NCI-H146 treated with DMSO at 0.1 percent for 48 hours (cell line): Measurements from ENCODE around the gene EMX2.

Experiments
- DNase-seq: peaks from one replicate; lab custom pipeline; 2025; ENCODE audit not compliant: unreplicated experiment; lab: John Stamatoyannopoulos, UW

The EMX2 gene

DNA sequence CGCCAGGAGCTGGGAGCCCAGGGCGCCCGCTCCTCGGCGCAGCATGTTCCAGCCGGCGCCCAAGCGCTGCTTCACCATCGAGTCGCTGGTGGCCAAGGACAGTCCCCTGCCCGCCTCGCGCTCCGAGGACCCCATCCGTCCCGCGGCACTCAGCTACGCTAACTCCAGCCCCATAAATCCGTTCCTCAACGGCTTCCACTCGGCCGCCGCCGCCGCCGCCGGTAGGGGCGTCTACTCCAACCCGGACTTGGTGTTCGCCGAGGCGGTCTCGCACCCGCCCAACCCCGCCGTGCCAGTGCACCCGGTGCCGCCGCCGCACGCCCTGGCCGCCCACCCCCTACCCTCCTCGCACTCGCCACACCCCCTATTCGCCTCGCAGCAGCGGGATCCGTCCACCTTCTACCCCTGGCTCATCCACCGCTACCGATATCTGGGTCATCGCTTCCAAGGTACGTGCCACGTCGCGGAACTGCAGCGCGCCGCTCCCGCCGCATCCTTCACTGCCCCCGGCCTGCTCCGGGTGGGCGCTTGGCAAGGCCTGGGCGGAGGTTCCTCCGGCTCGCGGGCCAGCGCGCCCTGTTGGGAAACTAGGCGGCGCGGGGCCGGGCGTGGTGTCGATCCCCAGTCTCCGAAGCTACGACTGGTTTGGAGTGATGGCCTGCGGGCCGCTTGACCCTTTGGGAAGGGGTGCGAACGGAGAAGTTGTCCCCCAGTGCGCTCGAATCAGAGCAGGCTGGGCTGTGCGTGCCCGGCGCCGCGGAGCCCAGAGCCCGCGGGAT, 868 bp downstream of the EMX2 start:
- DNase-seq, result no peak

DNA sequence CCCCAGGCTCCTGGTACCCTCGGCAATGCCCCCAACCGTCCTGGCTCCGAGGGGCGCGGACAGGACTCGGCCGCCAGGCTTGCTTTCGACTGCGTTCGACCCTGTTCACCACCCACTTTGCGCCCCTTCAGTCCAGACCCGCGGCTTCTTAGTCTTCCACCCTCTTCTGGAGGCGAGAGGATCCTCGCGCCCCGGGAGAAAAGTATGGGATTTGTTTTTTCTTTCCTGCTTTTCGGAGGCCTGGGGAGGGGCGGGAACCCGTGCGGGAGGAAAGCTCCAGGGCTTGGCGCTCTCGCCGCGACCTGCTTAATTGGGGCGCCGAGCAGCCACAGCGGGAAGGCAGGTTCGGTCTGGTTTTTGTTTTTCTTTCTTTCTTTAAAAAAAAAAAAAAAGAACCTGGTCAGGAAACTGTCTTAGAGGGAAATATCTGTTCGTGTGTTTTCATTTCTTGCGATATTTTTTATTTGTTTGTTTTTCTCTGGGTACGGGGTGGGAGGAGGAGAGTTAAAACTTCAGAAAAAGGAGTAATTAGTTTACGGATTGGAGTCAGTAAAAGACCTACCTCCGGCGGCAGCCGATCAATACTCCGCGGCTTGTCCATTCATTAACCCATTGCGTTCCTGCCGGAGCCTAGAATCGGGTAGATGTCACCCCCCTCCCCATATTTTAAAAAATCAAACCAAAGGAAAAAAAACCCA, 1.6 kb downstream of the EMX2 start:
- no peak for DNase-seq

DNA sequence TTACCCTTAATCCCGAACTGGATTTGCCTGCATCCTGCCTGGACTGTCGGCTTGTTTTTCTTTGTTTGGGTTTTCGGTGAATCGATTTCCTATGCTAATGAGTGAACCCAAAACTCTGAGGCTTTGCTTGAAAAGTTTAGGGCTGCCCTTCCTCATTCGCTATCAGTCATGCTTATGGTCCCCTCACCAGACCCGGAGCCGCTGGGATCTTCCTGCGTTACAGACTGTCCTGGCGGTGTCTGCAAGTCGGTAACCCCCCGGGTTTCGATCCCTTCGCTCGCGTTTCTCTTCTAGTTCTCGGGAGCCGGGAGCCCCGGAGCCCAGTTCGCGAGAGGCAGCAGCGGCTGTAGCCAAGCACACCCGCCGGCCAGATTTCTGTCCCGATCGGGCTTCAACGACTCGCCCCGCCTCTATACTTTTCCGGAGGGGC, 2.2 kb downstream of the EMX2 start:
- no peak for DNase-seq

DNA sequence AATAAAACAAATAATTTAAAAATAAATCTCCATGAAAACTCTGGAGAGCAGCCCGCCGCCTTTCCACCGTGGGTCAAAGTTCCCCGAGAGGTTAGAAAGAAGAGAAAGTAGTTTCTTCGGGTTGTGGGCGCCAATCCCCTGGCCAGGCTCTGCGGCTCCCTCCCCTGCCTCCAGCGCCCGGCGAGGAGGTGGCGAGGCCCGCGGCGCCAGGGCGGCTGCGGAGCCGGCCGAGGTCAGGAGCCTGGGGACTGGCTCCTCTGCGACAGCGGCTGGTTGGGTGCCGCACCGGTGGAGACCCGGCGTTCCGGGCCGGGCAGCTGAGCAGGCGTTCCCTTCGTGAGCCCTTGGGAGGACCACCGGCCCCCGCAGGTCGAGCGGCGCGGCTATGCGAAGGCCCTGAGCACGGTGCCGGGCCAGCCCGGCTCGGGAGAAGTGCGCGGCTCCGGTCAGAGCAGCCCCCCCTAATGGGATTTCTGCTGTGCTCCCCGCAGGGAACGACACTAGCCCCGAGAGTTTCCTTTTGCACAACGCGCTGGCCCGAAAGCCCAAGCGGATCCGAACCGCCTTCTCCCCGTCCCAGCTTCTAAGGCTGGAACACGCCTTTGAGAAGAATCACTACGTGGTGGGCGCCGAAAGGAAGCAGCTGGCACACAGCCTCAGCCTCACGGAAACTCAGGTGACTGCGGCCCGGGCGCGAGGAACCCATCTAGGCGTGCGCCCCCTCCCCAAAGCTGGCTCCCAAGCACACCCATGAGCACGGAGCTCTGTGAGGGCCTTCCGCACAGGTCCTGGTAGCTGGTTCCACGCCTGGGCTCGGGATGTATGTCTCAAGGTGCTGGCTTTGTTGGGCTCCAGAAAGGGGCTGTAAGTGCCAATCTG, 2.8 kb downstream of the EMX2 start:
- no peak for DNase-seq

DNA sequence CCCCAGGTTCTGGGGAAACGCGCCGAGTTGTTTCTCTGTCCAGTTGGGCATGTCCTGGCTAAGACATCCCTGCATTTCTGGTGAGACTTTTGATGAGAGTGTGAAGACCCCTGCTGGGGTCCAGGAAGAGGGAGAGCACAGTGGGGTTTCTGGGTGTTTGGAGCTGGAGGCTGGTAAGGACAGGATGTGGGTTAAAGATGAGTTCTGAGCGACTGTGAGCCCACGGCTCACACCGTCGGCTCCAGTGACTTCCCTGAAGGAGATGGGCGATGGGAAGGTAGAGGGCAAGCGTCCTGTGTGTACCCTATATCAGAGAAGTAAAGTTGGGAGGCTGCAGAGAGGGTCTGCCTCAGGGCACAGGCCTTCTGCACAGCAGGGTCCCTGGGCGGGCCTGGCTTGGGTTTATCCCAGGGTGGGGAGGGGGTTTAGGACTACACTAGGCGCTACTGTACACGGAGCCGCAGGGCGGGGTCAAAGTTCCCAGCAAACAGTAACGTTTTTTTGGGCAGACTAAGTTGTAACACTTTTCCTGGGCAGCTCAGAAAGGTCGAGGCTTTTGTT, 3.6 kb downstream of the EMX2 start:
- no peak for DNase-seq

DNA sequence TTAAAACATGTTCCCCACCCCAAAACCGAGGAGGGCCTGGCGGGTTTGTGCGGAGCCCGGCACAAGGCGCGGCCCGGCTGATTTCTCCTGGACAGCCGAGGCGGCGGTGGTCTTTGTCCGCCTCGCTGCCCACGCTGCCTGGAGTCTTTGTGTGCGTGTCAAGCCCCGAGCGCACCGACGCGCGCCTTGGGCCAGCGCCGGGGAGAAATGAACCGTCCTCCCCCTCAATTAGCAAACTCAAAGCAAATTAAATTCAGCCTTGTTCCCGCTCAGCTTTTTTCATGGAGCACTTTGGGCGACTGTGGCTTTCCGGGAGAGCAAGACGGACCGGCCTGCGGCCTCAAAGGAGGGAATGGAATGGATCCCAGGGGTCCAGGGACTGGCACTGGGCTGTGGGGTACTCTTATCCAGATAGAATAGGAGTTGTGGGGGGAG, 4.1 kb downstream of the EMX2 start:
- no peak for DNase-seq

DNA sequence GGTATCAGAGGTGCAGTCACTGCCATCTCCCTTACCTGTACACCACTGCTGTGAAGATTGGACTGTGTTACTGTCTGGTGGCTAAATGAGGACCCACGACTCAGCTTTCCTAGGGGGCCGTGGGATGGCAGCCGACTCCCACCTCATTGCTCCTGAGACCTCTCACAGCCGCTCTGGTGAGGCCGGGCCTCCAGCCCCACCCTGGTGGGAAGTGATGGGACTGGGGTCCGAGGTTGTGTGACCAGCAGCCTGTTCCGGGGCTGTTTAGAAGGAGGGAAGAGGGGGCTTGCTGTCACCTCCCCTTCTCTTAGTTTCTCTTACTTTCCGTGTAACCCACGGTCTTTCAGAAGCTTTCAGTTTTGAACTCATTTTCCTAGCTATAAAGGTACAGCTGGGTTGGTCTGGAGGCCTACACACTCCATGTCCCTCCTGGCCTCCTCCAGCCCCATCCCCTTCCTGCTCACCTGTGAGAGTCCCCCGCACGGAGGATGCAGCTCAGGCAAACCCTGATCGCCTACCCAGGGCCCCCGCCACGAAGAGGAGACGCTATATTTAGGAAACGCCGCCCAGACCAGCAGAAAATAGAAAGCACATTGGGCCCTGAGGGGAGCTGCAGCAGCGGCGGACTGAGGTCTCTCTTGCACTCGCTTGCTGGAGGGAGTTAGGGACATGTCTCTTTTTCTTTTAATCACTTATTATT, 4.6 kb downstream of the EMX2 start:
- no peak for DNase-seq

DNA sequence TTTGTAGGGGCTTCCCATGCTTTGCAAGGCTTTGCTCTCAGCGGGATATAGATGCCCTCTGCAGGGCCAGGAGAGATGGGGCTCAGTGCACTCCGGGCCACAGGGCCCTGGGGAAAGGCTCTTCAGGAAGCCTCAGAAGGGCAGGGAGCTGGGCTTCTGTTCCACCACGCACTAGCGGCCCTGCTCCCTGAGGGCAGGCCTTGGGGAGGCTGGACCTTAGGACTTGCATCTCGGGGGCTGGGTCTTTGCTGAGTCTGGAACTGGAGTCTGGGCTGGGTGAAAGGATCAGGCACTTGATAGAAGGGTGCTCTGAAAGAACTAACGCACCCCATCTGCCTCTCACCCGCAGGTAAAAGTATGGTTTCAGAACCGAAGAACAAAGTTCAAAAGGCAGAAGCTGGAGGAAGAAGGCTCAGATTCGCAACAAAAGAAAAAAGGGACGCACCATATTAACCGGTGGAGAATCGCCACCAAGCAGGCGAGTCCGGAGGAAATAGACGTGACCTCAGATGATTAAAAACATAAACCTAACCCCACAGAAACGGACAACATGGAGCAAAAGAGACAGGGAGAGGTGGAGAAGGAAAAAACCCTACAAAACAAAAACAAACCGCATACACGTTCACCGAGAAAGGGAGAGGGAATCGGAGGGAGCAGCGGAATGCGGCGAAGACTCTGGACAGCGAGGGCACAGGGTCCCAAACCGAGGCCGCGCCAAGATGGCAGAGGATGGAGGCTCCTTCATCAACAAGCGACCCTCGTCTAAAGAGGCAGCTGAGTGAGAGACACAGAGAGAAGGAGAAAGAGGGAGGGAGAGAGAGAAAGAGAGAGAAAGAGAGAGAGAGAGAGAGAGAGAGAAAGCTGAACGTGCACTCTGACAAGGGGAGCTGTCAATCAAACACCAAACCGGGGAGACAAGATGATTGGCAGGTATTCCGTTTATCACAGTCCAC, 5.4 kb downstream of the EMX2 start:
- no peak for DNase-seq

DNA sequence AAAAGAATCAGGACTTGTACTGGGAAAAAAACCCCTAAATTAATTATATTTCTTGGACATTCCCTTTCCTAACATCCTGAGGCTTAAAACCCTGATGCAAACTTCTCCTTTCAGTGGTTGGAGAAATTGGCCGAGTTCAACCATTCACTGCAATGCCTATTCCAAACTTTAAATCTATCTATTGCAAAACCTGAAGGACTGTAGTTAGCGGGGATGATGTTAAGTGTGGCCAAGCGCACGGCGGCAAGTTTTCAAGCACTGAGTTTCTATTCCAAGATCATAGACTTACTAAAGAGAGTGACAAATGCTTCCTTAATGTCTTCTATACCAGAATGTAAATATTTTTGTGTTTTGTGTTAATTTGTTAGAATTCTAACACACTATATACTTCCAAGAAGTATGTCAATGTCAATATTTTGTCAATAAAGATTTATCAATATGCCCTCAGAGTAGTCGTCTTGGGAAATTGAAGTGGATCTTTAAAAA, 6.6 kb downstream of the EMX2 start:
- DNase-seq, result no peak

DNA sequence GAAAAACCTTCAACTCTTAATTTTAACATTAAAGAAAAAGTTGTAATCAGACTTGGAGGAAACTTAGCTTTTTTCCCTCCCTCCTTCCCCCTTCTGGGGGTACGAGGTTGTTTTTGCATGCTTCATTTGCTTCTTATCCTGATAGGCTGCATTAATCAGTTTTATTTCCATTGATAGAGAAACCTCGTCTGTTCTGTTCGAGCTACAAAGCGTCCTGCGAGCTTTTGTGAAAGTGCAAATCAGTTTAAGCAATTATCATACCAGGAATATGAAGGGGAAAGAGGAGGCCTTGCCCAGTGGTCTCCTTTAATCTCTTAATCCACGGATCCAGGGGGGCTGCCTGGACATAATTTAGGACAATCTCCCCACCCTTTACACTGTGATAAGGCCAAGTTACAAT, 7.5 kb downstream of the EMX2 start:
- no peak for DNase-seq

DNA sequence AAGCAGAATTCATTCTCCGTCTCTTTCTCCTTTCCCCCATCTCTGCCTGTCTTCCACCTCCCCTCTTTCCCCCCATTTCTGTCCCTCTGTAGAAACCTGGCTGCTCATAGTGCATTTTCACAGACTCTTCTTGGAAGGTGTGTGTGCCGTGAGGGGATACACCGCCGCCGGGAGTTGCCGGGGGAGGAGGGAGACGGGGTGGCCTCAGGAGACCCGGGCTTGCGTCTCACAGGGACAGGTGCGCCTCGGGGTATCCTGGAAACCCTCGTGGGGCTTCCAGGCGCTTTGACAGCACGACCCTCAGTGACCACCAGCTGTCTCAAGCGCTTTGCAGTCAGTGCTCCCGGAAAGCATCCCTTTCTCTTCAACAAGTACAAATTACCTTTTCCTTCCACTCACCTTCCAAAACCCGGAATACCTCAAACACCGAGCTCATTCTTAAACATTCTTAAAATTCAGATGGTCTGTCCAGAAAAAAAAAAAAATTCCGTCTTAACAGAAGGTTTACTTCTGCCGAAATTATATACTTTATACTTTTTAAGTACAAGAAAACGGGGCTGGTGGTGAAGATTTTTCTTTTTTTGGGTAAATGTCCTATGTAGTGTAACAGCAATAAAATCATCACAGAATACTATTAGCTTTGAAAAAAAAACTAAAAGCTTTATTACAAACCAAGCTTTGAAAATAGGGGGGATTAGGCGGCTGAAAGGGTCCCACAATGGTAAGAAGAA, 8.2 kb downstream of the EMX2 start:
- no peak for DNase-seq

DNA sequence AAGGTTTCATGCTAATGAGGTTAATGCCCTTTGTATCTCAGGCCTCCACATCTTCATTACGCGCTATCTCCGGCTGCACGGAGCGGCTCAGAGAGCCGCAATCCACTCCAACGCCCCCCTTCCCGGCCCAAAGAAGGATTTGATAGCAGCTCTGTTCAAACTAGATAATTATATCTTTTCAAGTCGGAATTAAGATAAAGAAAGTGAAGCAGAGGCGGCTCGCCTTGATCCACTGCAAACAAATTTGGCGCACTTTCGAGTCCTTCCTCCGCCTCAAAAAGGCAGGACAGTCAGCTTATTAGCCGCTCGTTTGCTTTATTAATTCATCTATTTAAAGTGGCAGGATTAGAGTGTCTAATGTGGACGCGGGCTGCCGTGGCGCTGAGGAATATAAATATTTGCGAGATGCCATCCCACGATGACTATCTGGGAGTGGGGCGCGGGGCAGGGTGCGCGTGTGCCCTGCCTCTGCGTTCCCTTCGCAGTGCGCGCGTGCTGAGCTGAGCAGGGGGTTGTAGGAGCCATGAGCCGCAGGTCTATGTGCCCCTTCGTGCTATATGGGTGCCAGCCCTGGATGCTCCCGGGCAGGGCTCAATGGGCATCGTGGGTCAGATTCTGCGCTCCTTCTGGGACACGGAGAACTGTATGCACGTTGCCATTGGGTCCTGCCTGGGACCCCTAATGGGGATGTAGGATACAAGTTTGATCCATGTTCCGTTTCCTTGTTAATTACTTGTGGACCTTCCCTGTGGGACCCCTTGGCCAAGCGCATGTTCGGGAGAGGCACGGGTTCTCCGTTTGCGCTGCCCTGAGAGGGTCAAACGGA, 9.0 kb downstream of the EMX2 start:
- no peak for DNase-seq

DNA sequence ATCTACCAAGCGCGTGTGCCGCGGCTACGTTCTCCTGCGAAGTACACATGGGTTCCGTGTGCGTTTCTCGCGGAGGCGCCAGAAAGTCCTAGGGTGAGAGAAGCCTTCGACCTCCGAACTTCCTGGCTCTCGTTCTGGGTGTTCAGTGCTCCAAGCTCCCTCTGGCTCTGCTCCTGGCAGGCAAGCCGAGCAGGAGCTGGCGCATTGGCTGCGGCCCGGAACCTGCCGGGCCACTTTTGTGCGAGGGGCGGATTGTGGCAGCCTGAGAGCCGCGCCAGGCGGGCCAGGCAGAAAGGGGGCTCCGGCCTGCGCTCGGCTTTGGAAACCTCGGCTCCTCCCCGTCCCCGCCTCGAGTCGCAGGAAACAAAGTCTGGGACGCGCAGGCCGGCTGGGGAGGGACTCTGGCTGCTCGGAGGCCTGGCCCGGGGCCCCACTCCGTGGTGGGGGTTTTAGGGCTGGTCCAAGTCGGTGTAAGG, 9.6 kb downstream of the EMX2 start:
- no peak for DNase-seq

DNA sequence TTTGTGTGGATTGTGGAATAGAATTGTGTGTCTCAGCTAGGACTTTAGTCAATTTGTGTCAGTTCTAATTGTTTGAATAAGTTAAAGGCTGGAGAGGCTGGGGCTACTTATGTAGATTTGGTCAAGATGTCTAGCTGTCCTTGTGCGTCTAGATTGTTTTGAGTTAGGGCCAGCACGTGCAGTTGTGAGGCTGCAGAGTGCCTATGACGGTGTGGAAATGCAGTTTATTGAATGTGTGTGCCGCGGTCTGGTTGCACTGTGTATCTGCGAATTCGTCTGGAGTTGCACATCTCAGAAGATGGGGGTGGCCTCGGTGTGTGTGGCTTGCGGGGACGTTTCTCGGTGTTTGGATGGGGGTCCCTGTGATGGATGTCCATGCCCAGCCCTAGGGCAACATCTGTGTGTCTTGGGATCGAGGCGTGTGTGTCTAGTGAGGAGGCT, 10.2 kb downstream of the EMX2 start:
- no peak for DNase-seq

DNA sequence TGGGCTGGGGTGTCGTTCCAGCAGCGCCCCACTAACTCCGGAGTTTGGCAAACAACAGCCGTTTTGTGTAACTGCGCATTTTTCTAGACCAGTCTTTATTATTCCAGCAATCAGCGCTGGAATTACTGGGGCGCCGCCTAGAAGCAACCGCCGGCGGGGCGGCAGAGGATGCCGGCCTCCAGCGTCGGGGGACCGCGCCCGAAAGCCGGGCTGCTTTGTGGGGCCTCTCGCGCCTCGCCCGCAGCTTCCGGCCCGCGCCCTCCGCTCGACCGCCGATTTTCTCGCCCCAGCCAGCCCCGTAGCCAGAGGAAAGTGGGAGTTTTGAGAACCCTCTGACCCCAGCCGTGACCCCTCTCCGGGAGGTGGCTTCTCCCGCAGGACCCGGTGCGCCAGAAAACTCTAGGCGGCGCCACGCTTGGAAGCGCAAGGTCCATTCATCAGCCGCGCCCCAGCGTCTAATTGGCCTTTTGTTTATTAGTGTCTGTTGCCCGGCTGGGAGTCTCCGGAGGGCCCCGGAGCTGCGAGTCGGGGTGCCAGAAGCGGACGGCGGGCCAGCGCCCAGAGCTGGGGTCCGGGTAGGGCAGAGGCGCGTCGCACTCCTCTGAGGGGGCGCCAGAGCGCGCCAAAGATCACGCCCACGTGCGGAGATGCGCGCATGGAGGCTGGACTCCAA, 10.7 kb downstream of the EMX2 start:
- no peak for DNase-seq

DNA sequence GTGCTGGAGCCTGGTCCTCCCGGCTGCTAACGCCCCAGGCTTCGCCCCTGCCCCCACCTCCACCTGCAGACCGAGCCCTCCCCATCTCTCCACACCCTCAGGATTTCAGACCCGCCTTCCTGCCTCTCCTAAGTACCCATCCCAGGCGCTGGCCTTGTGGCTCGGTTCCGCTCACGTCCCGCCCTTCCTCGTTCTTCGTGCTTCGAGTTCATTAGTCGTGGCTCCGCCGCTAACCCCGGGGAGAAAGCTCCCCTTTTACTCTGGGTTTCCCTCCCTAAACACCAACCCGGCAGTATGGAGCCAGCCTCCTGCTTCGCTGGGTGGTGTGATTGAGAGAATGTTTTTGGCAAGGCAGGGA, 11.2 kb downstream of the EMX2 start:
- DNase-seq, result no peak

DNA sequence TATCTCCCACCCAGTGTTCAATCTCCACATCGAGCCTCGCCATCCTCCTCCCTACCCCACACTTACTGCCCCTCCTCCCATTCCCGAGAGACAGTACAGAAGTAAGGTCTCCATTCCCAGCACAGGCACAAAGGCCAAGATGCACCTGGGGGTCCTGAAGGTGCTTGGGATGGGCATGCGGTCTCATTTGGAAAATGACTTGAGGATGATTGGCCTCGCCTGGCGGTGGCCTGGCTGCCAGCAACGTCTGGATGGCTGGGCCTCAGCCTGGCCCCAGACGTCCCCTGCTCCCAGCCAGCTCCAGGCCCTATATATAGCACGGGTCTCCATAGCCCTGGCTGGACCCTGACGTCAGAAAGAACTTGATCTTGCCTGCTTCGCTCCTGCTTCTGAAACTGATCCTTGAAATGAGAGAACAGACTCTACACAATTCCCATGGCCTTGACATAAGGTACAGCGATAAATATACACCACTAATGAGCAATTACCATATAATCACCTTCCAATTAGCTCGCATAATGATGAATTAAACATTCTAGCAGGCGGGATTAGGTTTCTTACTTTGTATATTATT, 11.8 kb downstream of the EMX2 start:
- DNase-seq, result no peak
